ENCODE results near the gene CX3CL1. TPM values are rescaled to one million over a fixed set of nuclear protein-coding genes. Genes with fewer than 3 reads are reported as not detected.

Gene CX3CL1
- total RNA-seq, 6 donors from 2014 or later: 6.3 to 106 (median 31.7) TPM

GRCh38 chr16:57427824-57428223, 55.5 kb downstream of the CX3CL1 start:
- no peak overlapping the region for H3K4me3 ChIP-seq
- ATAC-seq (ENCODE audit: low FRiP score in 2 of 2) (no peak), DNase-seq (no peak)
- peaks cover 29 to 65% (median 55%) of the 10 kb centered on the region in 4 donors for H3K36me3 ChIP-seq
- peaks cover 0 to 10% (median 3%) of the 10 kb centered on the region in 4 donors for H3K4me1 ChIP-seq
- no peaks in the 10 kb centered on the region for H3K27me3 ChIP-seq
- H3K9me3 ChIP-seq: no peaks in the 10 kb centered on the region
- no peak for TF ChIP-seq POLR2AphosphoS5 (IDR thresholded peaks at IDR 0.05)
- no peak for TF ChIP-seq POLR2A (IDR thresholded peaks at IDR 0.05)
- no peak for TF ChIP-seq CTCF (IDR thresholded peaks at IDR 0.05)
- no peak for TF ChIP-seq EP300 (IDR thresholded peaks at IDR 0.05)
- no peak overlapping the region for H3K27ac ChIP-seq

DNA sequence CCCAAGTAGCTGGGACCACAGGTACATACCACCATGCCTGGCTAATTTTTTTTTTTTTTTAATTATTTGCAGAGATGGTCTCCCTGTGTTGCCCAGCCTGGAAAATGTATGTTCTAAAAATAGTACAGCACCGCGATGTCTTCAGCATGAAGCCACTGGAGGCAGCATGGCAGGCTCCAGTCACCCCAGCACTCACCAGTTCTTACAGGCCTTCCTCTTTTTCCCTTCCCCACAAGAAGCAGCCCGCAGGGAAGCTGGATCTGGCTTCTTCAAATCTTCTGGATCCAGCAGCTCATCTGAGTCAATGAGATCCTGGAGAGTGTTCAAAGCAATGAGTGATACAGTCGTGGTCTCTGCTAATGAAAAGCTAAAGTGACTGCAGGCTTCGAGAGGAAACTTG, 58.7 kb downstream of the CX3CL1 start:
- no peak overlapping the region for H3K27ac ChIP-seq
- WGBS, 2 donors: 79 to 85% methylated on average over 5 of the region's 5 CpGs
- no peak overlapping the region for H3K4me3 ChIP-seq
- ATAC-seq (ENCODE audit: low FRiP score in 2 of 2) (no peak), DNase-seq (no peak)
- no peaks in the 10 kb centered on the region for H3K27me3 ChIP-seq
- no peaks in the 10 kb centered on the region for H3K9me3 ChIP-seq
- no peaks in the 10 kb centered on the region for H3K4me1 ChIP-seq
- H3K36me3 ChIP-seq: peaks cover 58 to 96% (median 86%) of the 10 kb centered on the region in 4 donors
- no peak for TF ChIP-seq POLR2A (IDR thresholded peaks at IDR 0.05)
- no peak for TF ChIP-seq EP300 (IDR thresholded peaks at IDR 0.05)
- no peak for TF ChIP-seq POLR2AphosphoS5 (IDR thresholded peaks at IDR 0.05)
- no peak for TF ChIP-seq CTCF (IDR thresholded peaks at IDR 0.05)

GRCh38 chr16:57432505-57432904, 60.2 kb downstream of the CX3CL1 start:
- TF ChIP-seq EP300 (IDR thresholded peaks at IDR 0.05): no peak
- no peak for ATAC-seq (ENCODE audit: low FRiP score in 2 of 2)
- no peak for DNase-seq
- no peak overlapping the region for H3K27ac ChIP-seq
- H3K9me3 ChIP-seq: no peaks in the 10 kb centered on the region
- 91 to 94% methylated on average over 2 of the region's 2 CpGs for WGBS, 2 donors
- H3K27me3 ChIP-seq: no peaks in the 10 kb centered on the region
- H3K4me1 ChIP-seq: no peaks in the 10 kb centered on the region
- no peak overlapping the region for H3K4me3 ChIP-seq
- peaks cover 64 to 98% (median 90%) of the 10 kb centered on the region in 4 donors for H3K36me3 ChIP-seq

DNA sequence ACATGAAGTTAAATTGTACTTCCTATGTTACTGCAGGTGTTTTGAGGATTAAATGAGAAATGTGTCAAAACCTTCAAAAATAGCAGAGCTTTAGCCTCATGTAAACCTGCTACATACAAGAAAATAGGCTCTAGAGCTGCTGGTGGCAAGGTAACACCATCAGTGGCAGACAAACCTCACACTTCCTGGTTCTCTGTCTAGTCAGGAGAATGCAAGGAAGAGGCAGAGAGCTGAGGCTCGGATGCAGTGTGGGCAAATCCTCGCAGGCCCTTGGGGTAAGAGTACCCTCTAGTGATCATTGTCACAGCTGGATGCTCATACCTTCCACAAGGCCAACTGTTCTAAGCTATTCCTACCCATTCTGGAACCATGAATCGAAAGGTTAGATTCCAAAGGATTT, 60.7 kb downstream of the CX3CL1 start:
- peaks cover 66 to 98% (median 88%) of the 10 kb centered on the region in 4 donors for H3K36me3 ChIP-seq
- no peak for TF ChIP-seq CTCF (IDR thresholded peaks at IDR 0.05)
- TF ChIP-seq EP300 (IDR thresholded peaks at IDR 0.05): no peak
- TF ChIP-seq POLR2AphosphoS5 (IDR thresholded peaks at IDR 0.05): no peak
- no peak for TF ChIP-seq POLR2A (IDR thresholded peaks at IDR 0.05)
- H3K9me3 ChIP-seq: no peaks in the 10 kb centered on the region
- DNase-seq: no peak
- 82 to 90% methylated on average over 3 of the region's 3 CpGs for WGBS, 2 donors
- ATAC-seq (ENCODE audit: low FRiP score in 2 of 2): no peak
- no peak overlapping the region for H3K27ac ChIP-seq
- H3K27me3 ChIP-seq: no peaks in the 10 kb centered on the region
- H3K4me3 ChIP-seq: no peak overlapping the region
- H3K4me1 ChIP-seq: no peaks in the 10 kb centered on the region

- ATAC-seq (ENCODE audit: low FRiP score in 2 of 2) (no peak), DNase-seq (no peak)
- Histone ChIP-seq H3K9me3 (no peaks in the 10 kb centered on the region), H3K27me3 (no peaks in the 10 kb centered on the region), H3K4me3 (no peak overlapping the region), H3K4me1 (no peaks in the 10 kb centered on the region), H3K36me3 (peaks cover 64 to 98% (median 82%) of the 10 kb centered on the region in 4 donors), H3K27ac (no peak overlapping the region)
- TF ChIP-seq EP300 (IDR thresholded peaks at IDR 0.05) (no peak), CTCF (IDR thresholded peaks at IDR 0.05) (no peak), POLR2A (IDR thresholded peaks at IDR 0.05) (no peak), POLR2AphosphoS5 (IDR thresholded peaks at IDR 0.05) (no peak)
- 94 to 98% methylated on average over 2 of the region's 2 CpGs for WGBS, 2 donors
These were observed 61.7 kb downstream of the CX3CL1 start for GRCh38 chr16:57434003-57434402.

Small RNA genes lying within 50 kb of the gene (small RNA-seq; reads per million reads assigned to genes)
- gene AC108081.1: 0 reads per million in 4 donors

Other genes with a start within 250 kb of the CX3CL1 start
- 100 to 1,000 TPM in 1 of 6 donors, 10 to 100 TPM in 5; 49.9 to 113 (median 75.2) TPM for gene PSME3IP1, start 186.5 kb upstream of the CX3CL1 start, total RNA-seq
- 100 to 1,000 TPM in 1 of 6 donors, 10 to 100 TPM in 5; 26.9 to 102 (median 30.3) TPM for gene RSPRY1, start 186.2 kb upstream of the CX3CL1 start, total RNA-seq
- 10 to 100 TPM; 18.9 to 74.9 (median 54.2) TPM for gene ARL2BP, start 127.2 kb upstream of the CX3CL1 start, total RNA-seq
- 100 to 1,000 TPM in 4 of 6 donors, 10 to 100 TPM in 2; 38.8 to 184 (median 114) TPM for gene PLLP, start 87.8 kb upstream of the CX3CL1 start, total RNA-seq
- gene CCL22, start 13.7 kb upstream of the CX3CL1 start, total RNA-seq: 1 to 10 TPM in 1 of 6 donors, under 1 TPM in 3, not detected in 2; 0.39 to 4.7 (median 0.71) TPM
- gene CCL17, start 32.3 kb downstream of the CX3CL1 start, total RNA-seq: 10 to 100 TPM in 1 of 6 donors, 1 to 10 TPM in 2, not detected in 3; 2.8 to 24.2 (median 5.8) TPM
- gene CIAPIN1, start 74.9 kb downstream of the CX3CL1 start, total RNA-seq: 10 to 100 TPM; 21.0 to 44.5 (median 36.5) TPM
- gene COQ9, start 75.0 kb downstream of the CX3CL1 start, total RNA-seq: 10 to 100 TPM; 33.1 to 47.1 (median 39.4) TPM
- gene POLR2C, start 90.2 kb downstream of the CX3CL1 start, total RNA-seq: 100 to 1,000 TPM in 4 of 6 donors, 10 to 100 TPM in 2; 70.6 to 210 (median 112) TPM
- gene DOK4, start 114.0 kb downstream of the CX3CL1 start, total RNA-seq: 10 to 100 TPM; 36.7 to 87.3 (median 54.1) TPM
- 10 to 100 TPM in 5 of 6 donors, 1 to 10 TPM in 1; 8.2 to 41.9 (median 16.5) TPM for gene CCDC102A, start 164.1 kb downstream of the CX3CL1 start, total RNA-seq
- gene ADGRG5, start 170.2 kb downstream of the CX3CL1 start, total RNA-seq: 1 to 10 TPM in 3 of 6 donors, under 1 TPM in 3; 0.76 to 1.8 (median 0.92) TPM

All from upper lobe of left lung (tissue), 6 donors.